Endometrium (tissue), 2 donors: ENCODE measurements around the gene ZNF132.
A peak's percentile ranks its signal among the peaks of the same experiment; 100 is the strongest.
"Not testable (repeated sequence)": the region's sequence is repeated elsewhere in the genome, so short reads cannot be mapped to it uniquely, and the experiment has no call there.

ENCODE experiments used
- FAIRE-seq: peaks from 2 replicates; lab custom pipeline; 2012; peaks lifted over from hg19 to GRCh38; lab: Jason Lieb, UNC
- donor health status: control.
- donor health status: control.

ZNF132 gene

GRCh38 chr19:58406818-58407657 is 32.9 kb downstream of the ZNF132 start:
- FAIRE-seq, result no peak

- FAIRE-seq, result not testable (repeated sequence)
Measured at GRCh38 chr19:58403920-58404478, 36.0 kb downstream of the ZNF132 start.

GRCh38 chr19:58401840-58402421 is 38.0 kb downstream of the ZNF132 start:
- no peak for FAIRE-seq

- FAIRE-seq, result peak; percentile 97
Measured at GRCh38 chr19:58400916-58401839, 38.8 kb downstream of the ZNF132 start.

GRCh38 chr19:58400316-58400915 is 39.5 kb downstream of the ZNF132 start:
- FAIRE-seq, result no peak

GRCh38 chr19:58399903-58400302 is 40.0 kb downstream of the ZNF132 start:
- no peak for FAIRE-seq

GRCh38 chr19:58398545-58398944 is 41.4 kb downstream of the ZNF132 start:
- FAIRE-seq, result no peak

- FAIRE-seq, result no peak
Measured at GRCh38 chr19:58398087-58398486, 41.9 kb downstream of the ZNF132 start.

- no peak for FAIRE-seq
Measured at GRCh38 chr19:58397533-58398037, 42.4 kb downstream of the ZNF132 start.

GRCh38 chr19:58396691-58397532 is 43.0 kb downstream of the ZNF132 start:
- no peak for FAIRE-seq

GRCh38 chr19:58395979-58396627 is 43.9 kb downstream of the ZNF132 start:
- no peak for FAIRE-seq

GRCh38 chr19:58395220-58395978 is 44.6 kb downstream of the ZNF132 start, which contains the start of gene RNF225:
Gene RNF225 (plus strand): TSS chr19:58395656. CDS start chr19:58396090, 434 bp downstream.
- FAIRE-seq, result no peak

- no peak for FAIRE-seq
Measured at GRCh38 chr19:58394821-58395219, 45.1 kb downstream of the ZNF132 start.

GRCh38 chr19:58393725-58394033 is 46.3 kb downstream of the ZNF132 start:
- no peak for FAIRE-seq

- no peak for FAIRE-seq
Measured at GRCh38 chr19:58392945-58393724, 46.8 kb downstream of the ZNF132 start.

- no peak for FAIRE-seq
Measured at GRCh38 chr19:58388175-58388526, 51.8 kb downstream of the ZNF132 start.

GRCh38 chr19:58387338-58388174 is 52.4 kb downstream of the ZNF132 start:
- no peak for FAIRE-seq
